ENCODE results near the gene CCNY.

Gene CCNY

DNA sequence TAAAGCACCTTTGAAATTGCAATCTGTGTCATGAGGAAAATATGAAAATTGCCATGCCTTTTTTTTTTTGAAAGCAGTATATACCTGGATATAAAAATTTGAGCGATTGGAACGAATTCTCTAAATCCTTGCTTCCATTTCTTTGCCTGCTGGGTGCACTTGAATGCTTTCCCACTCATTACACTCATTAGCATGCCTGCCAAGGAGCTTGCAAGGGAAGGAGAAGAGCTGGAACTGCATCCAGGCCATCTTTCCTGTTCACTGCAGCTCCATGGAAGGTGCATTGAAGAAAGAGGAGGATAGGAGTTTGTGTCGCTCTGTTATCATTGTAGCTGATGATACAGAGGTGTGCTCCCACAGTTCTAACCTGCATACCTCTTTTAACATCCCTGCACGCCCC, 166.4 kb downstream of the CCNY start:
- no peak overlapping the region for H3K9ac ChIP-seq (ENCODE audit: low read length)
- H2BK120ac ChIP-seq (ENCODE audit: low read depth, low read length), result no peak overlapping the region
- H3K36me3 ChIP-seq (ENCODE audit: control insufficient read depth in 1 of 2, insufficient read depth in 2 of 2, low read depth in 1 of 2, low read length in 2 of 2), result peaks cover 5 to 15% of the 10 kb centered on the region in 2 experiments
- H2BK12ac ChIP-seq (ENCODE audit: low read length in 2 of 2), result no peak overlapping the region
- no peak overlapping the region for H3K18ac ChIP-seq (ENCODE audit: low read depth in 1 of 2, low read length in 2 of 2)
- no peak overlapping the region for H2BK15ac ChIP-seq (ENCODE audit: low read depth, poor library complexity, severe bottlenecking)
- H3K4me1 ChIP-seq (ENCODE audit: control insufficient read depth, insufficient read depth, low read depth, low read length), result peaks cover 4% of the 10 kb centered on the region
- H3K4ac ChIP-seq (ENCODE audit: low read depth in 1 of 2, low read length in 2 of 2), result no peak overlapping the region
- no peak overlapping the region for H4K8ac ChIP-seq (ENCODE audit: low read length)
- peaks cover 38% of the 10 kb centered on the region for H3K79me1 ChIP-seq (replicated peaks; ENCODE audit: low read length, poor library complexity, severe bottlenecking)
- H3K27ac ChIP-seq (ENCODE audit: low read length, poor library complexity, severe bottlenecking), result no peak overlapping the region
- H2BK5ac ChIP-seq (ENCODE audit: low read depth, low read length, poor library complexity, severe bottlenecking), result no peak overlapping the region
- DNase-seq, result no peak
- no peak overlapping the region for H3K23ac ChIP-seq (ENCODE audit: low read length in 2 of 2)
- 98% methylated on average over 3 of the region's 4 CpGs for WGBS
- H3K14ac ChIP-seq (ENCODE audit: low read length in 2 of 2), result no peak overlapping the region
- no peak overlapping the region for H3K4me2 ChIP-seq (ENCODE audit: low read length, poor library complexity, severe bottlenecking)
- H4K91ac ChIP-seq (ENCODE audit: low read length), result no peak overlapping the region
- no peak overlapping the region for H3K4me3 ChIP-seq (ENCODE audit: insufficient read depth in 1 of 2, low read depth in 1 of 2, low read length in 2 of 2)
- no peaks in the 10 kb centered on the region for H3K9me3 ChIP-seq (ENCODE audit: control insufficient read depth, low read length)
- H3K27me3 ChIP-seq (ENCODE audit: control insufficient read depth in 1 of 2, insufficient read depth in 1 of 2, low read length in 2 of 2), result no peaks in the 10 kb centered on the region
- no peak overlapping the region for H2AK5ac ChIP-seq (ENCODE audit: low read length, severe bottlenecking)
- H2AFZ ChIP-seq (ENCODE audit: low read depth, low read length), result no peak overlapping the region

DNA sequence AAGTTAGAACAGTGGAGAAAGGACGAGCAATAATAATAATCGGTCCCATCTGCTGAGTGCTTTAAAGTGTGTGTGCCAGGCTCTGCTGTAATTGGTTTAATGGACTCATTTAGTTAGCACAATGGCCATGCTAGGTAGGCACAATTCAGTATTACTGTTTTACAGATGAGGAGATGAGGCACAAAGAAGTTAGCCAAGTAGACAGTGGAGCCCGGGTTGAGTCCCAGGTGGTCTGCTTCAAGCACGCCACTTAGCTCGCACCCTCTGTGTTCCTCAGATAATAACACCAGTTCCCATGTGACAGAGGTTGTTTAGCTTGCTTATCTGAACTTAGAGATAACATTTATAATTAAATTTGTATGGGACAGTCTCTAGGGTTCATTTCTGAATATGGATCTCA, 167.3 kb downstream of the CCNY start:
- Histone ChIP-seq H4K8ac (ENCODE audit: low read length) (no peak overlapping the region), H3K4ac (ENCODE audit: low read depth in 1 of 2, low read length in 2 of 2) (no peak overlapping the region), H3K4me2 (ENCODE audit: low read length, poor library complexity, severe bottlenecking) (no peak overlapping the region), H3K4me3 (ENCODE audit: insufficient read depth in 1 of 2, low read depth in 1 of 2, low read length in 2 of 2) (no peak overlapping the region), H2BK15ac (ENCODE audit: low read depth, poor library complexity, severe bottlenecking) (no peak overlapping the region), H3K4me1 (ENCODE audit: control insufficient read depth, insufficient read depth, low read depth, low read length) (peaks cover 2% of the 10 kb centered on the region), H3K79me1 (replicated peaks; ENCODE audit: low read length, poor library complexity, severe bottlenecking) (peaks cover 35% of the 10 kb centered on the region), H3K14ac (ENCODE audit: low read length in 2 of 2) (no peak overlapping the region), H3K27ac (ENCODE audit: low read length, poor library complexity, severe bottlenecking) (no peak overlapping the region), H2AFZ (ENCODE audit: low read depth, low read length) (no peak overlapping the region), H3K9ac (ENCODE audit: low read length) (no peak overlapping the region), H3K18ac (ENCODE audit: low read depth in 1 of 2, low read length in 2 of 2) (no peak overlapping the region), H3K9me3 (ENCODE audit: control insufficient read depth, low read length) (no peaks in the 10 kb centered on the region), H3K36me3 (ENCODE audit: control insufficient read depth in 1 of 2, insufficient read depth in 2 of 2, low read depth in 1 of 2, low read length in 2 of 2) (peaks cover 5 to 15% of the 10 kb centered on the region in 2 experiments), H2BK5ac (ENCODE audit: low read depth, low read length, poor library complexity, severe bottlenecking) (no peak overlapping the region), H2BK120ac (ENCODE audit: low read depth, low read length) (no peak overlapping the region), H3K27me3 (ENCODE audit: control insufficient read depth in 1 of 2, insufficient read depth in 1 of 2, low read length in 2 of 2) (no peaks in the 10 kb centered on the region), H2AK5ac (ENCODE audit: low read length, severe bottlenecking) (no peak overlapping the region), H4K91ac (ENCODE audit: low read length) (no peak overlapping the region), H3K23ac (ENCODE audit: low read length in 2 of 2) (no peak overlapping the region), H2BK12ac (ENCODE audit: low read length in 2 of 2) (no peak overlapping the region)
- DNase-seq, result no peak
- WGBS, result 99% methylated on average over 5 of the region's 5 CpGs

DNA sequence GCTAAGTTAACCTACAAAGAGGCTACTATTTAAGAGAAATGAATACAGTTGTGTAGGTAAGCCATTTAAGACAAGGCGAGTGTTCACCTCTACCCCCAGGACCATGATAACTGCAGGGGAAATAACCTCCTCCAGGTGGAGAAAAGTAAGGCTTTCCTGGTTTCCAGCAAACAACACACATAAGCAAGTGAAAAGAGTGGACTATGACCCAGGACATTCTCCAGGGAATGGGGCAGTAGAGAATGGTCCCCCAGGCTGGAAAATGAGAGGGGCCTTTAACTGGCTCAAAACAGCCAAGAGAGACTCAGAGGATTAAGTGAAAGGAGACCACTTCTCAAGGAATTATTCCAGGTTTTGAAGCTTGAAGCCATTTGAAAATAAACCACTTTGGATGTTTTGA, 167.8 kb downstream of the CCNY start:
- no peak overlapping the region for H2AK5ac ChIP-seq (ENCODE audit: low read length, severe bottlenecking)
- no peak overlapping the region for H2AFZ ChIP-seq (ENCODE audit: low read depth, low read length)
- H3K27me3 ChIP-seq (ENCODE audit: control insufficient read depth in 1 of 2, insufficient read depth in 1 of 2, low read length in 2 of 2), result no peaks in the 10 kb centered on the region
- no peak overlapping the region for H3K9ac ChIP-seq (ENCODE audit: low read length)
- H2BK5ac ChIP-seq (ENCODE audit: low read depth, low read length, poor library complexity, severe bottlenecking), result no peak overlapping the region
- no peak overlapping the region for H2BK15ac ChIP-seq (ENCODE audit: low read depth, poor library complexity, severe bottlenecking)
- no peaks in the 10 kb centered on the region for H3K9me3 ChIP-seq (ENCODE audit: control insufficient read depth, low read length)
- H2BK120ac ChIP-seq (ENCODE audit: low read depth, low read length), result no peak overlapping the region
- no peak overlapping the region for H3K4me3 ChIP-seq (ENCODE audit: insufficient read depth in 1 of 2, low read depth in 1 of 2, low read length in 2 of 2)
- no peak overlapping the region for H2BK12ac ChIP-seq (ENCODE audit: low read length in 2 of 2)
- no peak overlapping the region for H3K27ac ChIP-seq (ENCODE audit: low read length, poor library complexity, severe bottlenecking)
- WGBS, result no CpG with 5 or more reads among the region's 1 CpG
- H3K4ac ChIP-seq (ENCODE audit: low read depth in 1 of 2, low read length in 2 of 2), result no peak overlapping the region
- peaks cover 36% of the 10 kb centered on the region for H3K79me1 ChIP-seq (replicated peaks; ENCODE audit: low read length, poor library complexity, severe bottlenecking)
- no peak overlapping the region for H3K14ac ChIP-seq (ENCODE audit: low read length in 2 of 2)
- DNase-seq, result no peak
- no peak overlapping the region for H4K8ac ChIP-seq (ENCODE audit: low read length)
- H3K23ac ChIP-seq (ENCODE audit: low read length in 2 of 2), result no peak overlapping the region
- H3K4me1 ChIP-seq (ENCODE audit: control insufficient read depth, insufficient read depth, low read depth, low read length), result peaks cover 2% of the 10 kb centered on the region
- peaks cover 5 to 15% of the 10 kb centered on the region in 2 experiments for H3K36me3 ChIP-seq (ENCODE audit: control insufficient read depth in 1 of 2, insufficient read depth in 2 of 2, low read depth in 1 of 2, low read length in 2 of 2)
- no peak overlapping the region for H3K4me2 ChIP-seq (ENCODE audit: low read length, poor library complexity, severe bottlenecking)
- H4K91ac ChIP-seq (ENCODE audit: low read length), result no peak overlapping the region
- no peak overlapping the region for H3K18ac ChIP-seq (ENCODE audit: low read depth in 1 of 2, low read length in 2 of 2)

DNA sequence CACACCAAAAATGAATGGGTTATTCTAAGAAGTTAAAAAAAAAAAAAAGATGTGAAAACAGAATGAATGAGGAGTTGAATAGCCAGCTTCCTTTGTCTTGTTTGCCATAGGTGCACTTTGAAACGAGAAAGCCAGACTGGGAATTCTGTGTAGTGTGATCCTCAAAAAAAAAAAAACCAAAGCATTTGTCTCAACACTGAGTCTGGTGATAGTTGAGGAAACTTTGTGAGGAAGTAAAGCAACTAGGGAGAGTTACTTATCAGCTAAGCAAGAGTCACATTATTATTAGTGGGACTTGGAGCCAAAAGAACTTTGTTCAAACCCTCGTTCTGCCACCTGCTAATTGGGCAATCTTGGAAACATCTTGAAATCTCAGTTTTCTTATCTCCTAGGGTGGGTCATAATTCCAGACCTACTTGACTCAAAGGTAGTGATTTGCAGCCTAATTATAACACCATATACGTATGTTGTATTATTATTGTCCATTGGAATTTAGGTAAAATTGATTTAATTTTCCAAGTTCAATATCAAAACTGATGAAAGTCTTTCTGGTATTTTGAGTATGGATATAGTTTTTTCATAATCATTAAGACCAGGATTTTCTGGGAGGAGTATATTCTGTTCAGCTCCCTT, 169.0 kb downstream of the CCNY start:
- no peak overlapping the region for H2BK12ac ChIP-seq (ENCODE audit: low read length in 2 of 2)
- WGBS, result 95% methylated on average over 2 of the region's 3 CpGs
- no peak overlapping the region for H3K9ac ChIP-seq (ENCODE audit: low read length)
- H2BK15ac ChIP-seq (ENCODE audit: low read depth, poor library complexity, severe bottlenecking), result no peak overlapping the region
- no peak overlapping the region for H4K91ac ChIP-seq (ENCODE audit: low read length)
- no peak overlapping the region for H2AK5ac ChIP-seq (ENCODE audit: low read length, severe bottlenecking)
- no peak overlapping the region for H2BK5ac ChIP-seq (ENCODE audit: low read depth, low read length, poor library complexity, severe bottlenecking)
- H3K4me2 ChIP-seq (ENCODE audit: low read length, poor library complexity, severe bottlenecking), result no peak overlapping the region
- no peaks in the 10 kb centered on the region for H3K4me1 ChIP-seq (ENCODE audit: control insufficient read depth, insufficient read depth, low read depth, low read length)
- H3K4me3 ChIP-seq (ENCODE audit: insufficient read depth in 1 of 2, low read depth in 1 of 2, low read length in 2 of 2), result no peak overlapping the region
- no peak overlapping the region for H3K23ac ChIP-seq (ENCODE audit: low read length in 2 of 2)
- no peak overlapping the region for H3K27ac ChIP-seq (ENCODE audit: low read length, poor library complexity, severe bottlenecking)
- H3K4ac ChIP-seq (ENCODE audit: low read depth in 1 of 2, low read length in 2 of 2), result no peak overlapping the region
- H3K18ac ChIP-seq (ENCODE audit: low read depth in 1 of 2, low read length in 2 of 2), result no peak overlapping the region
- no peak overlapping the region for H3K14ac ChIP-seq (ENCODE audit: low read length in 2 of 2)
- no peak for DNase-seq
- H3K9me3 ChIP-seq (ENCODE audit: control insufficient read depth, low read length), result no peaks in the 10 kb centered on the region
- no peaks in the 10 kb centered on the region for H3K27me3 ChIP-seq (ENCODE audit: control insufficient read depth in 1 of 2, insufficient read depth in 1 of 2, low read length in 2 of 2)
- no peak overlapping the region for H4K8ac ChIP-seq (ENCODE audit: low read length)
- no peak overlapping the region for H2BK120ac ChIP-seq (ENCODE audit: low read depth, low read length)
- H3K79me1 ChIP-seq (replicated peaks; ENCODE audit: low read length, poor library complexity, severe bottlenecking), result peaks cover 42% of the 10 kb centered on the region
- no peak overlapping the region for H2AFZ ChIP-seq (ENCODE audit: low read depth, low read length)
- peaks cover 5 to 15% of the 10 kb centered on the region in 2 experiments for H3K36me3 ChIP-seq (ENCODE audit: control insufficient read depth in 1 of 2, insufficient read depth in 2 of 2, low read depth in 1 of 2, low read length in 2 of 2)
